NCI-H82 treated with DMSO at 0.1 percent for 48 hours (cell line): ENCODE measurements around the gene HDGFL1.

Experiments used
- DNase-seq: peaks from one replicate; lab custom pipeline; 2025; ENCODE audit not compliant: unreplicated experiment; lab: John Stamatoyannopoulos, UW

Gene HDGFL1

DNA sequence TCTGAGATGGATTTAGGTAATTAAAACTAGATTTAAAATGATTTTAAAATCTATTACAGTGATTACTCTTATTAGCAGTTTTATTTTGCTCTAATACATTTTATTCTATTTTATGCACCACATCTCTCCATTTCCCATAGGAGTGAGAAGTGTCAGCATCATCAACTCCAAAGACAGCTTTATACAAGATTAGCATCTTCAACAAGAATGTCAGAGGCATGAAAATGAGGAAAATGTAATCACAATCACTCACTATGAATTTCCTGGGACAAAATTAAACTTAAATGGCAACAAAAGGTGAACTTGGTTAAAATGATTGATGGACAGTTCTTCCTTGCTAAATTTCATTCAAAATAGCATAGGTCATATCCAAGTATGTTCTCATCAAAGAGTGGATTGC, 19.8 kb downstream of the HDGFL1 start:
- DNase-seq: no peak

GRCh38 chr6:22590423-22590822, 21.1 kb downstream of the HDGFL1 start:
- no peak for DNase-seq

DNA sequence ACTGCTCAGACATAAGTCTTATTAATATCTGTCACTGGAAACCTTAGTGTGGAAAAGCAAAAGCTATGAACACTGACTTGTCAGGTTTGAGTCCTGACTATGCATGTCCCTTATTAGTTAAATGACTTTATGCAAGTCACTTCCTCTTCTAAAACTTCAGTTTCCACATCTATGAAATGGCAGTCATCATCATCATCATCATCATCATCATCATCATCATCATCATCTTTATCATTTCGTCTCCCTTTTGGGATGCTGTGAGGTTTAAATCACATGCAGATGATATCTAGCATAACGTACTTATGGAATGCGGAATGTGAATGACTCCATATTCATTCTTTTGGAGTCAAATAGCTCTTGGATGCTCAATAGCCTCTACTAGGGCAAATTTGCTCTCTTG, 24.5 kb downstream of the HDGFL1 start:
- DNase-seq: no peak

- no peak for DNase-seq
Observed at GRCh38 chr6:22596011-22596410, 26.6 kb downstream of the HDGFL1 start.

GRCh38 chr6:22598339-22598738, 29.0 kb downstream of the HDGFL1 start:
- no peak for DNase-seq

- no peak for DNase-seq
Observed at GRCh38 chr6:22600059-22600458, 30.7 kb downstream of the HDGFL1 start.

GRCh38 chr6:22601984-22602383, 32.6 kb downstream of the HDGFL1 start:
- DNase-seq: no peak

DNA sequence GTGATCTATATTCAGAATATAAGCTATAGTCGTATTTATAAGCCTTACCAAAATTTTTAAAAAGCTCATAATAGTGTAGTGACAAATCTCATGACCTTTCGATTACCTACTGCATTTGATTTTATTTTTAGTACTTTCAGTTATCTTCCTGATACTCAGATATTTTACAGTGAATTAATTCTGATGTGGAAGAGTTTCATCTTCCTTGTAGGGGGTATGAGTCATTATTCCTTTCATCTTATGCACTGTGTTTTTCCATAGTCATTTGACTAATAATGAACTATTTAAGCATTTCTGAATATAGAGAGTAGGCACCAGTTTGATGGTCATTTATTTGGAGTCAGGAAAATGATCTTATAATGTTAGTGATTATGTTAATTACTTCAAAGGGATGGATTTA, 36.4 kb downstream of the HDGFL1 start:
- no peak for DNase-seq

DNA sequence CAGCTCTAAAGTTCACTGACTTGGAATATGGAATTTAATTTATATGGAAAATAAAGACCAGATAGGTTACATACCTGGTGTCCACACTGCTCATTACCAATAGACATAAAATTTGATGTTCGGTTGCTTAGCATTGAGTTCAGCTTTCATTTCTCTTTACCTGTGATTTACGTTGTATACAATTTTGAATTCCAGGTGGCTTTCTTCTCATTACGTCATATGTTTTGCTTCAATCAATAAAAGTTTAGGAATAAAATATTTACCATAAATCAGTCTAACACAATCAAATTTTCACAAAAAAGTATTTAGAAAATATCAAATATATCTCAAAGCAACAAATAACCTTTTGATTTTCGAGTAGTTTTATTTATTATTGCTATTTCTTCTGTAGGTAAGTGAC, 40.8 kb downstream of the HDGFL1 start:
- DNase-seq: no peak

GRCh38 chr6:22612236-22612635, 42.9 kb downstream of the HDGFL1 start:
- no peak for DNase-seq

DNA sequence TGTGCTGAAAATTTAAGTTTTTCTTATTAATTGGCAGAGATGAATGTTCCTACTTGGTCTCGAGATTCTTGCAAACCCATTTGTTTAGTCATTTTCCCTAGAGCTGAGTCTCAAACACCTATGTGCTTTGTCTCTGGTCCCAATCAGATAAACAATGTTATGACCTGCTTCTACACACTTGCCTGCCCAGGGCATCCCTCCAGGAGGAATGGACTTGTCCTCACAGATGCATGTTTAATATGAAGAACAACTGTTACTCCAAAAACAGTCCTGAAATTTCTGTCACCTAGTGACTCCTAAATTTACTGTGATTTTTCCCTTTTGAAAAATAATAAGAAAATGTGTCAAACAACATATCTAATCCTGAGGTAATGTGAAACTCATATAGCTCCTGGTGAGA, 43.7 kb downstream of the HDGFL1 start:
- no peak for DNase-seq

DNA sequence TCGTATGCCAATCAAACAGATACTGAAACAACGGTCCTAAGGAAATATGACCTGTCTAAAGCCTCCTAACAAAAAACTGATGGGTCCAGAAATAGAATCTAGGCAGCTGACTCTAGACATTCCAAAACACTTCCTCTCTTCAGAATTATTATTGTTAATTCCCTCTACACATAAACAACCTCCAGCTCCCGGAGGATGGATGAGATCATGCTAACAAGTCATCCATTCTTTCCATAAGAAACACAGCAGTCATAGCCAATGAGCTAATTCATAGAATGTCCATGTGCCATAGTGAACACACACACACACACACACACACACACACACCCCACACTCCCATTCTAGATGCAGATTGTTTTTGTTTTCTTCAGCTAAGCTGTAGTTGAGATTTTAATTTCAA, 44.3 kb downstream of the HDGFL1 start:
- no peak for DNase-seq

DNA sequence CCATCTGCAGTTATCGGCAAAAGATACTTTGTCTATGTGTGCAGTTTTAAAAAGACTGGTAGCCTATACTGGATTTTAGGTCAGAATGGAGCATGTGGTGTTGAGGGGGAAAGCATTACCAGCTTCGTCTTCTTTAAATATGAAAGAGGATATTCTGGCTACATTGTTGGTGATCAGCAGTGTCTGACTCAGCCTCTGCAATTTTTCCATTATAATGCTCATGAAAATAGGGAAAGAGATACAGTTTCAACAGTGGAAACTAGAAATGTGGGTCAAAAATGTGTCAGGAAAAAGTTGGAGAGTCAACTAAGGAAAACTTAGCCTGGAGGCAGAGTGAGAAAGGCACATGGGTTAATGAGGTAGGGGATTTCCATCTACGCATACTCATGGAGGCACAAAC, 45.2 kb downstream of the HDGFL1 start:
- DNase-seq: no peak

DNA sequence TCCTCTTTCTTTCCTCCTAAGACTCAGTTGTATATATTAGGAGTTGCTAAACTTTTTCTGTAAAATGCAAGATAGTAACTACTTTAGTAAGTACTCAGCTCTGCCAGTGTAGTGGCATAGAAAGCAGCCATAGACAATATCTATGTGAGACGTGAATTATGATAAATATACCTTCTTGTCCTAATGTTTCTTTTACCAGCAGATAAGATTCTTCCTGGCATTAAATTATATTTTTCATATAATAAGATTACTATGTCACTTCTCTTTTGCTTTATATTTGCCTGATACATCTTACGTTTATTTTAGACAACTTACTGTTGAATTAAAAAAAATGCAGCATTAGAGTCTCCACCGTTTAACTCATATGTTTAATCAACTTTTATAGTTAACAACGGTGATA, 51.7 kb downstream of the HDGFL1 start:
- DNase-seq: no peak
